WI38 (cell line): Measurements from ENCODE around the gene BCL6.

ENCODE experiments used
- H3K4me3 ChIP-seq: 2 replicates; pipeline ENCODE4 v1.5.1; 2011; ENCODE audit warnings: low read depth, mild to moderate bottlenecking, control low read depth, low read length
- CTCF ChIP-seq: IDR thresholded peaks from 2 replicates; pipeline ENCODE4 v1.5.1; 2012; ENCODE audit warnings: low read depth, mild to moderate bottlenecking, control low read depth, low read length

Gene BCL6

GRCh38 chr3:187696021-187696420 lies 49.2 kb downstream of the BCL6 start:
- TF ChIP-seq CTCF: no peak
- no peak overlapping the region for H3K4me3 ChIP-seq

GRCh38 chr3:187695449-187695848 lies 49.8 kb downstream of the BCL6 start:
- no peak overlapping the region for H3K4me3 ChIP-seq
- TF ChIP-seq CTCF: no peak

DNA sequence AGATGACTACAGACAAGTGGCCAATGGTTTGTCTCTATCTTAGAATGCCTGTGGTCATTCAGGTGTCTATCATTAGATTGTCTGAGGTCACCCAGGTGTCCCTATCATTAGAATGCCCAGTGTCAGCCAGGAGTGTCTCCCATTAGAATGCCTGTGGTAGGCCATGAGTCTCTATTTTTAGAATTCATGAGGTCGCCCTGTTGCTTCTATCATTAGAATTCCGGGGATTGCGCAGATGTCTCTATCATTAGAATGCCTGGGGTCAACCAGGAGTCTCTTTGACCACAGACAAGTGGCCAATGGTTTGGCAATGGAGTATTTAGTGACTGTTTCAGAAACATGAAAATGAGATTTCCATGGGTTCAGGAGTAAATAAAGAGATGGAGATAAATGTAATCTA lies 50.5 kb downstream of the BCL6 start:
- no peak for TF ChIP-seq CTCF
- H3K4me3 ChIP-seq: no peak overlapping the region

DNA sequence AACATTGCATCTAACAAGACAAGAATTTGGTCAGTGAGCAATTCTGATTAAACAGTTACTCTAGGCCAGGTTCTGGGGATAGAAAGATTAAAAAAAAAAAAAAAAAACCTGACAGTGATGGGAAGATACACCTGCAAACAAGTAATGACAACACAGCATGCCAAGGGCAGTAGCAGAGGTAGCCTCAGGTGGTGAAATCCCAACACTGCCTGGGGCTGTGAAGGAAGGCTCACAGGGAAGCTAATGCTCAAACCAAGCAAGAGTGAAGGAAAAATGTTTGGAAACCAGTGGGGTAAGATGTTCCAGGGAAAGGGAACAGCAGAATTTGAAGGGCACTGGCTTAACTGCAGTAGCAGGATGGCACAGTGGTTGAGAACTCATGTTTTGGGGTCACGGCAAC lies 51.8 kb downstream of the BCL6 start:
- no peak overlapping the region for H3K4me3 ChIP-seq

GRCh38 chr3:187689984-187690383 lies 55.3 kb downstream of the BCL6 start:
- no peak overlapping the region for H3K4me3 ChIP-seq
- TF ChIP-seq CTCF: no peak

More for the DNA sequence above, 51.8 kb downstream of the BCL6 start:
- TF ChIP-seq CTCF: no peak

DNA sequence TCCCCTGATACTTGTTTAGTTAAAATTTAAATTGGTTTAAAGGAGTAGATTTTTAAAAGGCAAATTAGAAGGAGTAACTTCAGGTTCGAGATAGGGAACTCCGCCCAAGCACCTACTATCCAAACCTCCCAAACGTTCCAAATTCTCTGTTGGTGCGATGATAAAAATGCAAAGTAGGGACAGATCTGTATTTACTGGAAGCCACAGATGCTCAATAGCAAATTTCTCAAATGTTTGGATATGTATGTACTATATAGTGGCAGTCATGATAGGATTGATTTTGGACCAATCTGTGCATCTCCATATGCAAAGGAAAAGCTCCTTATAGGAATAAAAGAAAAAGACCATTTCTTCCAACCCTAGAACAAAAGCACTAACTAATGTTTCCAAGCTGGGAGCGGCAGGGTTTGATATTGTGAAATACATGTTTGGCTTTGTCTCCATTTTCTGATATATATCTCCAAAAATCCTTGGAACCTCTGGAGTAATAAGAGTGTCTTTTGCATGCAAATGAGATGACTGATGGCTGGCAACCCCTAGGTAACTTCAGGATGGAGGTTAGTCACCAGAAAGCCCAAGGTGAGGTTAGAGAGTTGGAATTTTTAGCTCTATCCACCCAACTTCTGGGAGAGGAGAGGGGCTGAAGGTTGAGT lies 58.5 kb downstream of the BCL6 start:
- no peak for TF ChIP-seq CTCF

GRCh38 chr3:187685948-187686347 lies 59.3 kb downstream of the BCL6 start:
- H3K4me3 ChIP-seq: no peak overlapping the region
- TF ChIP-seq CTCF: no peak

More for the DNA sequence above, 58.5 kb downstream of the BCL6 start:
- H3K4me3 ChIP-seq: no peak overlapping the region
